T-cell (primary cell): Measurements from ENCODE around the gene SMIM35. TPM values are rescaled to one million over a fixed set of nuclear protein-coding genes. Genes with fewer than 3 reads are reported as not detected.

Experiments
- ATAC-seq, 4 experiments: fragments of 200-7000 bp in 3 of 4; fragments of 150-1000 bp in 1 of 4; cut with Tn5 transposase; replicated peaks in 1 of 4; 1 replicate in 3 of 4; 2 replicates in 1 of 4; pipeline ENCODE4 v1.10.0; 2021; ENCODE audit warnings: moderate library complexity in 3 of 4, mild to moderate bottlenecking in 2 of 4, moderate number of reproducible peaks in 1 of 4
- CTCF ChIA-PET, 2 donors: fragments of 300-600 bp; sonication (Branson Sonifier 250); formaldehyde crosslinking; loops; one replicate each; lab custom pipeline; 2022; ENCODE audit warnings: antibody characterized with exemption in 2 of 2; lab: Charles Lee
- POLR2A ChIA-PET, 2 donors: fragments of 300-600 bp; sonication (Branson Sonifier 250); formaldehyde crosslinking; loops; one replicate each; lab custom pipeline; 2022; ENCODE audit warnings: antibody characterized with exemption in 2 of 2; lab: Charles Lee
- DNase-seq, 35 experiments: peaks; one replicate each; pipeline versions ENCODE4 v3.0.0 to v3.0.0-alpha.2; 2013 to 2023
- H3K27ac ChIP-seq: one replicate; pipeline ENCODE4 v1.5.1; 2013; ENCODE audit warnings: low read length
- H3K27me3 ChIP-seq, 2 experiments: replicated peaks in 1 of 2; 1 replicate in 1 of 2; 2 replicates in 1 of 2; pipeline versions ENCODE4 v1.6.1 to v1.7.0; 2013; ENCODE audit warnings: low read length in 1 of 2, mixed read lengths in 1 of 2; ENCODE audit not compliant: control insufficient read depth in 2 of 2, insufficient read depth in 2 of 2; ENCODE audit errors: extremely low read depth in 1 of 2
- H3K36me3 ChIP-seq, 2 donors: 1 replicate in 1 of 2; 2 replicates in 1 of 2; pipeline versions ENCODE4 v1.6.1 to v1.7.0; 2013; ENCODE audit warnings: low read length in 1 of 2; ENCODE audit not compliant: control insufficient read depth in 2 of 2, insufficient read depth in 1 of 2; ENCODE audit errors: extremely low read depth in 1 of 2
- H3K4me1 ChIP-seq, 2 experiments: 1 replicate in 1 of 2; 2 replicates in 1 of 2; pipeline versions ENCODE4 v1.6.1 to v1.7.0; 2013; ENCODE audit warnings: low read length in 2 of 2, mixed read lengths in 1 of 2; ENCODE audit not compliant: insufficient read depth in 2 of 2, control insufficient read depth in 1 of 2; ENCODE audit errors: extremely low read depth in 1 of 2
- H3K4me3 ChIP-seq, 2 donors: 1 replicate in 1 of 2; 2 replicates in 1 of 2; pipeline versions ENCODE4 v1.5.1 to v1.7.0; 2013; ENCODE audit warnings: mild to moderate bottlenecking in 2 of 2, low read length in 1 of 2, moderate library complexity in 1 of 2; ENCODE audit not compliant: control insufficient read depth in 1 of 2; ENCODE audit errors: extremely low read depth in 1 of 2
- H3K9me3 ChIP-seq: 2 replicates; pipeline ENCODE4 v1.7.0; 2013
- H3K27ac Mint-ChIP-seq, 2 donors: one replicate each; pipeline ENCODE4 v1.8.0; 2020 to 2021; ENCODE audit warnings: mild to moderate bottlenecking in 2 of 2, mixed read lengths in 2 of 2
- H3K27me3 Mint-ChIP-seq, 2 donors: one replicate each; pipeline ENCODE4 v1.8.0; 2021 to 2022; ENCODE audit warnings: mixed read lengths in 2 of 2
- H3K36me3 Mint-ChIP-seq: one replicate; pipeline ENCODE4 v1.8.0; 2021; ENCODE audit warnings: mixed read lengths
- H3K4me1 Mint-ChIP-seq, 3 donors: one replicate each; pipeline ENCODE4 v1.8.0; 2020 to 2022; ENCODE audit warnings: mixed read lengths in 3 of 3, mild to moderate bottlenecking in 1 of 3
- H3K4me3 Mint-ChIP-seq, 3 donors: one replicate each; pipeline ENCODE4 v1.8.0; 2020 to 2022; ENCODE audit warnings: mild to moderate bottlenecking in 3 of 3, mixed read lengths in 3 of 3, moderate library complexity in 3 of 3
- H3K9me3 Mint-ChIP-seq, 3 donors: one replicate each; pipeline ENCODE4 v1.8.0; 2020 to 2022; ENCODE audit warnings: mixed read lengths in 3 of 3
- WGBS: methylation state at CpG from one replicate; pipeline ENCODE4 v1.1.5; 2013; ENCODE audit warnings: missing lambda C conversion rate; ENCODE audit not compliant: insufficient coverage; 5-methylcytosine and 5-hydroxymethylcytosine counted together
- total RNA-seq, 35 experiments: library from RNA in 6 of 35; stranded (reverse) in 6 of 35; fragments of 120-200 nt in 1 of 35; gene quantifications; one replicate each; pipeline versions ENCODE4 v1.2.1 to v1.2.4 and lab custom pipeline; 2013 to 2026

SMIM35 gene
- total RNA-seq, 5 donors from 2014 or later (not counting 1 experiment from before 2014, with no cell fraction given) = 0.28 to 1.0 (median 0.36) TPM

DNA sequence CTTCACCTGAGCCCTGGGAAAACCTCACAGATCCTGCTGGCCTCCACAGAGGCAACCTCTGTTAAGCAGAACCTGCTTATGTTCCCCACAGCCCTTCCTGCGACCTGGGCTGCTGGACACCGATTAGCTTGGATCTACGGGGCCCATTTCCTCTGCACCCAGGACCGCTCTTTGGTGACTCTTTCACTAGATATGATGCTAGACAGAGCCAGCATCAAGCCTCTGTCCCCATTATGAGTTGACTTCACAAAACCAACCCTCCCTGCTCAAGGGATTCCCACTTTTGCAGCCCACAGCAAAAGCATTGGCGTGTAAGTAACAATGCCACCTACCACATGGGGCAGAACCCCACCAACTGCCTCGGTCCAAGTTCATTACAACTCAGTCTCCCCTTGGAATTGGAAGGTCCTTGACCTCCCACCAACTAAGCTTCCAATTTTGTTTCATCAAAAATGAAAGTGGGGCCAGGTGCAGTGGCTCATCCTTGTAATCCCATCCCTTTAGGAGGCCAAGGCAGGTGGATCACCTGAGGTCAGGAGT lies 25.1 kb downstream of the SMIM35 start:
- Mint-ChIP-seq H3K27ac (no peak overlapping the region), H3K27me3 (peaks cover 0 to 6% of the 10 kb centered on the region in 2 donors), H3K36me3 (no peaks in the 10 kb centered on the region), H3K4me1 (no peaks in the 10 kb centered on the region), H3K4me3 (no peak overlapping the region), H3K9me3 (no peaks in the 10 kb centered on the region)
- Histone ChIP-seq H3K36me3 (no peaks in the 10 kb centered on the region), H3K4me1 (peaks cover 0 to 8% of the 10 kb centered on the region in 2 experiments), H3K27ac (no peak overlapping the region), H3K9me3 (no peaks in the 10 kb centered on the region), H3K27me3 (peaks cover 0 to 30% of the 10 kb centered on the region in 2 experiments), H3K4me3 (no peak overlapping the region)
- ATAC-seq = no peak
- 87% methylated on average over 6 of the region's 6 CpGs for WGBS
- DNase-seq = no peak
- CTCF ChIA-PET = interaction anchor here in 1 of 2 donors (0.5 to 0.6 kb wide), 2 partner anchors 131 to 637 kb away, joined by 4 to 7 read pairs; no protein-coding TSS in a partner anchor
- POLR2A ChIA-PET = interaction anchor here in 1 of 2 donors (0.6 kb wide), 1 partner anchor 13 kb away, joined by 5 read pairs; no protein-coding TSS in a partner anchor

DNA sequence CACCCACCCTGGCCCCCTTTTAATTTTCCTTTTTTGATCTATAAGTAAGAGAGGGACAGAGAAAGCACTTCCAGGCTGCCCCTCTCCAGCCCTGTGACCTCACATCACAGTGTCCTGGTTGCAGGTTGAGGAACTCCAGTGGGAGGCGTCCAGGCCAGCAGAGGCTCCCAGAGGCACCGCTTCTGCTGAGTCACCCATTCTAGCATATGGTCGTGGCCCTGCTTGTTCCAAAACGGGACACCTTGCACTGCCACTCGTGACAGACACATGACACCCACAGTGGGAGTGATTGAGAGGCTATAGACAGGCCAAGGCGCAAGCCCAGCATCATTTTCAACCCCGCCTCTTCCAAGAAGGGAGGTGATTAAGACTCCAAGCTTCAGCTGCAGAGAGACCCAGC lies 25.9 kb downstream of the SMIM35 start:
- H3K4me1 ChIP-seq = peaks cover 0 to 8% of the 10 kb centered on the region in 2 experiments
- no peaks in the 10 kb centered on the region for H3K4me1 Mint-ChIP-seq
- H3K27ac ChIP-seq = no peak overlapping the region
- H3K27me3 Mint-ChIP-seq = peaks cover 0 to 3% of the 10 kb centered on the region in 2 donors
- ATAC-seq = no peak
- POLR2A ChIA-PET = no interaction called here
- WGBS = 38% methylated on average over 4 of the region's 7 CpGs
- no peaks in the 10 kb centered on the region for H3K9me3 Mint-ChIP-seq
- no peak for DNase-seq
- no peak overlapping the region for H3K4me3 ChIP-seq
- no peak overlapping the region for H3K4me3 Mint-ChIP-seq
- no peaks in the 10 kb centered on the region for H3K9me3 ChIP-seq
- H3K27ac Mint-ChIP-seq = no peak overlapping the region
- CTCF ChIA-PET = no interaction called here
- no peaks in the 10 kb centered on the region for H3K36me3 ChIP-seq
- peaks cover 0 to 30% of the 10 kb centered on the region in 2 experiments for H3K27me3 ChIP-seq
- H3K36me3 Mint-ChIP-seq = no peaks in the 10 kb centered on the region

DNA sequence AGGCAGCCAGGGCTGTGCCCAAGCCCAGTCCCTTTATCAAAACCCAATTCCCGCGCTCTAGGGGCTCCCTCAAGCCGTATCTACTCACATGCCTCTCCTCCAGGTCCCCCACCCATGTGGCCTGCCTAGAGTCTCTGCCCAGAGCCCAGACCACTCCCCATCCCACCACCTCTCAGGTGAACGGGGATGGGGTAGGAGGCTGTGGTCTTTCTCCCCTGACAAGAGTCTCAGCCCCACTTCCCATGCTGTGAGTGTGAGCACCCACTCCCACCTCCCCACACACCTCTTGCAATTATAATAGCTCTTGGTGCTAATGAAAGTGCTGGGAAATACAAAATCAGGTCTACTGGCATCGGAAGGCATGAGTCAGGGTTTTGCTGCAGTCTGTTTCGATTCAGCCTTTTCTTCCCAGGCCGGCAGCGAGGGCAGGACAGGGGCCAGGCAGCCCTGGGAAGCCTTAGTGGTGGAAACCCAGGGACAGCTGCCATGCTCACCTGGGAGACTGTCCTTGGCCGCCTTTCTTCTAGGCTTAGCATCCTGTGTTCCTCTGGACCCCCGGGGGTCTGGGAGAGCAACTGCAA lies 26.6 kb downstream of the SMIM35 start:
- Mint-ChIP-seq H3K27me3 (peaks cover 0 to 3% of the 10 kb centered on the region in 2 donors), H3K9me3 (no peaks in the 10 kb centered on the region), H3K27ac (no peak overlapping the region), H3K36me3 (no peaks in the 10 kb centered on the region), H3K4me1 (no peaks in the 10 kb centered on the region), H3K4me3 (no peak overlapping the region)
- ATAC-seq (no peak), DNase-seq (no peak)
- Histone ChIP-seq H3K9me3 (no peaks in the 10 kb centered on the region), H3K27me3 (peaks cover 0 to 30% of the 10 kb centered on the region in 2 experiments), H3K4me3 (no peak overlapping the region), H3K36me3 (no peaks in the 10 kb centered on the region), H3K4me1 (peaks cover 0 to 8% of the 10 kb centered on the region in 2 experiments), H3K27ac (no peak overlapping the region)
- CTCF ChIA-PET = no interaction called here
- 88% methylated on average over 6 of the region's 10 CpGs for WGBS
- POLR2A ChIA-PET = no interaction called here

DNA sequence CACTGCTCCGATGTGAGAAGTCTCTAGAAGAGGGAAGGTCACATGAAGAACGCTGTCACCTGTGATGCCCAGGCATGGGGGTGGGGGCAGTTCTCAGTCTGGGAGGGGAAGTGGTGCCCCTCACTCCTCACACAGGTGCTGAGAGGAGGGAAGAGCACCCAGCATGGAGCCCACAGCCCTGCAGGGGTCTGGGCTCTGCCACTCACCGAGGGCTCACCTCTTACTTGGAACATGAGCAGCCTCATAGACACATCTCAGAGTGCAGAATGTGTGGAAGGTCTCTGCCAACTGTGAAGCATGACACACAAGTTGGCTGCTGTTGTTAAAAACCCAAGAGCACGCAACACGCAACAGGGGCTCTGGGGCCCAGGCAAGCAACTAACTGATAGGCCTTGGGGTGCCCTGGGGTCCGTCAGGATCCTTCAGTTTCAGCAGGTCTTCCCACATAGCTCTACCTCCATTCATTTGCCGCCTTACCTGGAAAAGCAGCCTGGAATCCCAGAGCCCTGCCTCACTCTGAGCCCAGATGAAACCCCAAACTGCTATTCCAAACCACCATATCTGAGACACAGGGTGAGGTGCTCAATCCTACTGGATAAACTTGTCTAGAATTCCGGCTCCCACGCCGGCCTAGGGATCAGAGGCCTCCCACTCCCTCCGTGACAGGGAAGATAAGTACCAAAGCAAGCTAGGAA lies 27.4 kb downstream of the SMIM35 start:
- H3K9me3 ChIP-seq = no peaks in the 10 kb centered on the region
- no peaks in the 10 kb centered on the region for H3K4me1 Mint-ChIP-seq
- 98% methylated on average over 8 of the region's 11 CpGs for WGBS
- no peak overlapping the region for H3K4me3 Mint-ChIP-seq
- H3K4me3 ChIP-seq = no peak overlapping the region
- ChIA-PET CTCF (interaction anchor here (0.6 to 1.2 kb wide), 2 partner anchors 73 to 238 kb away, joined by 3 read pairs; no protein-coding TSS in a partner anchor), POLR2A (no interaction called here)
- H3K27me3 Mint-ChIP-seq = peaks cover 0 to 3% of the 10 kb centered on the region in 2 donors
- ATAC-seq = no peak
- H3K36me3 ChIP-seq = no peaks in the 10 kb centered on the region
- H3K4me1 ChIP-seq = peaks cover 0 to 8% of the 10 kb centered on the region in 2 experiments
- no peak overlapping the region for H3K27ac ChIP-seq
- H3K27me3 ChIP-seq = peaks cover 0 to 23% of the 10 kb centered on the region in 2 experiments
- H3K27ac Mint-ChIP-seq = no peak overlapping the region
- no peaks in the 10 kb centered on the region for H3K36me3 Mint-ChIP-seq
- DNase-seq = no peak
- H3K9me3 Mint-ChIP-seq = no peaks in the 10 kb centered on the region

DNA sequence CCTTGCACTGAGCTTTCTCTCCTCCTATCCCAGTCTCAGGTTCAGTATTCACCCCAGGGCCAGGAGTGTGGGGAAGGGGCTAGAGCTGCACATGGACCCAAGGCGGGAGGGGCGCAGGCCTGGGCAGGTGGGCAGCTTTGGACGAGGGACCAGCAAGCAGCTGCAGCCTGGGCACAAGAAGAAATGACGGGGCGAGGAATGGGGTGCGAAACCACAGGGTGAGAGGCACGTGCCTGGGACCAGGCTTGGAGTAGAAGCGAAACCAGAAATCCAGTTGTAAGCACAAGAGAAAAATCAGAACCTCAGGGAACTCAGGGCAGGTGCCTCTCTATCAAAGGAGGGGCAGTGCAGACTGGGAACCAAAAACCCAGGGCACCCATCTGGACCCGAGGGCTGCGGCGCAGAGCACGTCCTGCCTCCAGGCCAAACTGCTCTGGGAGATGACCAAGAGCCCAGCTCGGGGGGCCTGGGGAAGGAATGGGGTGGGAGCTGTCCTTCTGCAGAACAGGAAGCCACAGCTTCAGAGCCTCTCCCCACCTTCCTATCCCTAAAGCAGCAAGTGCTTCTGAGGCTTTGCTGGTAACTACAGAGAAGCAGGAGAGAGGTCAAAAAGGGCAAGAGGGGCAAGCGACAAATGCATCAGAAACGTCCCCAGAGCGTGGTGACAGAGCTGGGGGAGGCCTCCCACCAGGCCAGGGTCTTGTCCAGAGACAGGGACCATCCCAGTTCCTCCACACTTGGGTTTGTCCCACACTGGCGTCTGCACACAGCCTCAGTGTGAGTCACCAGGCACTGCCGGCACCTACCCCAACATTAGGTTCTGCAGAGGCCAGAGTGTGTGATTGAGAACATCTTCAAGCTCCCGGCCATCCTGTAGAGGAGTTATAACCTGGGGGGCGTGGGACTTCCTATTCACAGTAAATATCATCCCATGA lies 28.2 kb downstream of the SMIM35 start:
- H3K9me3 Mint-ChIP-seq = no peaks in the 10 kb centered on the region

More for the DNA sequence above, 28.2 kb downstream of the SMIM35 start:
- Histone ChIP-seq H3K27me3 (peaks cover 0 to 23% of the 10 kb centered on the region in 2 experiments), H3K4me1 (peaks cover 0 to 8% of the 10 kb centered on the region in 2 experiments), H3K27ac (no peak overlapping the region), H3K9me3 (no peaks in the 10 kb centered on the region), H3K4me3 (no peak overlapping the region), H3K36me3 (no peaks in the 10 kb centered on the region)
- ChIA-PET CTCF (interaction anchor here (0.6 to 1.5 kb wide), 5 partner anchors 72 to 373 kb away, joined by 3 read pairs; no protein-coding TSS in a partner anchor), POLR2A (no interaction called here)
- Mint-ChIP-seq H3K4me3 (no peak overlapping the region), H3K4me1 (peaks cover 0 to 2% (median under 1%) of the 10 kb centered on the region in 3 donors), H3K27me3 (peaks cover 0 to 3% of the 10 kb centered on the region in 2 donors), H3K36me3 (no peaks in the 10 kb centered on the region), H3K27ac (no peak overlapping the region)
- DNase-seq (no peak), ATAC-seq (no peak)
- 73% methylated on average over 10 of the region's 20 CpGs for WGBS
